HUDEP-2 (cell line): ENCODE data around the gene SLC2A9.

ENCODE experiments used
- DNase-seq, 76 experiments: peaks; one replicate each; lab custom pipeline; 2025; ENCODE audit not compliant: unreplicated experiment in 76 of 76; lab: John Stamatoyannopoulos, UW

Gene SLC2A9

DNA sequence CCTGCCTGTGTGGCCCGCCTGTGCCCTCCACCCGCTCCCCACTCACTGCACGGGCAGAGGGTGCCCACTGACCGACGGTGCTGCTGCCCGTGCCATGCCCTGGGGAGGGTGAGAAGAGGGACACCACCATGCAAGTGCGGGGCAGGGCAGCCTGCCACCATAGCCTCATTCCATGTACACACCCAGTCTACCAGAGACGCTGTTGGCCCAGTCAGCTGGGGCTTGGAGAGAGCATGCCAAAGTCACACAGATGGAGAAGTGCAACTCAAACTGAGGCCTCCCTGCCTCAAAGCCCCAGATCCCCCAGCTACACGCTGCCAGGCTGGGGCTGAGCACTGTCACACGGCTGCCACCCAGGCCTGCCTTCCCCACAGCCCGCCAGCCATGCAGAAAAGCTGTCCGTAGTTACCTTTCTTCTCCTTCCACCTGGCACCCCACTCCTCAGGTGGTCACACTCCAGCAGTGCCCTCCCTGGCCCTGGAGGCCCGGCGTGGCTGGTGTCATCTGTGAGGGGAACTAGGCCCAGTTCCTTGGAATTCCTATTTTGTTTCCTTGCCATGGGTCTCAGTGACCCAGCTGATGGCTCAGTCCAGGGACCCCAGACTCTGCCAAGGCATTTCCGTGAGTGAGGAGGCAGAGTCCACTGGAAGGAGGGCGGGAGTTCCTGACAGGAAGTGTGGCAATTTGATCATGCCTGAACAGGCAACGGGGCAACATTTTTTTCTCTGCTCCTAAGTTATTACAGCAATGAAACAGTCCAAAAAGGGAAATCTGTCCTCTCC, at the start of gene SLC2A9:
SLC2A9 (minus strand) TSS at position 627 of the 782 bp plus-strand sequence; CDS start at position 559, 68 bp downstream.
- no peak for DNase-seq

DNA sequence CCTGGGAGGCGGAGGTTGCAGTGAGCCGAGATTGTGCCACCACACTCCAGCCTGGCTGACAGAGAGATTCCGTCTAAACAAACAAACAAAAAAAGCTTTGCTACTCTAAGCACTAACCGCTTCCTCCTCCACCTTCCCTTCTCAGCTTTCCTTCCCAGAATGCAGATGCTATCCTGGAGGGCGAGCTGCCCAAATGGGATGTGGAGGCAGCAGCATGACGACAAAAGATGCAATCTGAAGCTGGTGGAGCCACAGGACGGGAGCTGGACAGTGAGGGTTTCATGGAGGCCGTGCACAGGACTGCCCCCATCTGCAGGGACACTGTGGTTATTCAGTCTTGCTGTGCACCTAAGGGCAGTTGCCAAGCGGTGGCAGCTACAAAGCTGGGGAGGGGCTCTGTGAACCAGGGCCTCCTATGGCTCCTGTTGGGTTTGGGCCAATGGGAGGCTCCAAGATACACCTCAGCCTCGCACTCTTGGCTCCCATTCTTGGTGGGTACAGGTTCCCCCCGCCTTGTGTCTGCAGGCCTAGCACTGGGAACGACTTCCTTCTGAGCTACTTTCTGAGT, 47.9 kb upstream of the SLC2A9 start:
- DNase-seq = no peak

DNA sequence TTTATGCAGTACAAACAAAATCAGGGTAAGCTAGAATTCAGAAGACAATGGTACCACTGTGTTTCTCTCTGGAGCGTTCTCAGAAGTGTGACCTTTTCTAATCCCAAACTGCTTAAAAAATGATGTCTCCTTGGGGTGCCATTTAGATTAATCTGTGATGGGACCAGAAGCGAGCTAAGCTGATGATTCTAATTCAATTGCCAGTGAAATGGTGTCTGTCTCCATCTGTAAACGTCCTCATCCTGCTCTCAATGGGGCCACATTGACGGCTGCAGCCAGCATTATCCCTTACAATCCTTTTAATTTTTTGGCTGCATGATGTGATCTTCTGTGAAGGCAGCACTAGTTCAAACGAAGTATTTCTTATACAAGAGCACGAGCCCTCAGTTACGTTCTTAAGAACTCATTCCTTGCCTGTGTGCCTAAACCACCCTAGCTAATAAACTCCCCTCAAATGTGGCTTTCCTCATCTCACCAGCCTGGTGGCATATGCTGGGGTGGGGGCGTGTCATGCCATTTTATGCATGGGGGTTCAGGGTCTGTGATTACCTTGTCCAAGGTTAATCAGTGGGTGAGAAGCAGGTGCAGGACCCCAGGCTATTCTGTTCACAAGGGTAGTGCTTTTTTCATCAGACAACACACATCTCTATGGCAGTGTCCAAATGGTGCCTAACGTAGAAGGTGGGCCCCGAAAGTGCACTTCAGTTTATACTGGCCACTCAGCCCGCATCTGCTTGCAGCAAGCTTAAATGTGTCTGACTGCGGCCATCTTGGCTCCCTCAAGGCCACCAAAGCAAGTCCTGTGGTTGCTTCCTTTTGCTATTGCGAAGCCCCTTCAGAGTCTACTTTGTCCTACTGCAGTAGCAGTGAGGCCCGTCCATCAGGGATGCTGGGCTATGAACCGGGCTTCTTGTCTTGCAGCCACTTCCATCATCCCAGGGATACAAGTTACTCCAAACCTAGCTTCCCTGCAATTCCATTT, 45.7 kb upstream of the SLC2A9 start:
- no peak for DNase-seq

DNA sequence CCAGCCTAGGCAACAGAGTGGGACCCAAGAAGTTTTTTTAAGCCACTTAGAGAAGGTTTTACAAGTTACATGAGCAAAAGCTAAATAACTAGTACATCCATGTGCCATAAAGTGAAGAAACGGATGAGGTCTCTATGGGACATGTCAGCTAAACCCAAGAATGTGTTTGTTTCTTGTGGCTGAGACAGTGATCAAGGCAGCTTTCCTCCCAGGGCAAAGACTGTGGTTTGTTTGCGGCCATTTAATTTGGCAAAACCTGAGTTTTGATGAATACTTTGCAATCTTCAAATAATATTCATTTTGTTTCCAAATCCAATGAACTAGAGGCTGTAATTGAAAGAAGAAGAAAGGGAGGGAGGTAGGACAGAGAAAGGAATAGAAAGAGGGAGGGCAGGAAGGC, 44.9 kb upstream of the SLC2A9 start:
- no peak for DNase-seq

DNA sequence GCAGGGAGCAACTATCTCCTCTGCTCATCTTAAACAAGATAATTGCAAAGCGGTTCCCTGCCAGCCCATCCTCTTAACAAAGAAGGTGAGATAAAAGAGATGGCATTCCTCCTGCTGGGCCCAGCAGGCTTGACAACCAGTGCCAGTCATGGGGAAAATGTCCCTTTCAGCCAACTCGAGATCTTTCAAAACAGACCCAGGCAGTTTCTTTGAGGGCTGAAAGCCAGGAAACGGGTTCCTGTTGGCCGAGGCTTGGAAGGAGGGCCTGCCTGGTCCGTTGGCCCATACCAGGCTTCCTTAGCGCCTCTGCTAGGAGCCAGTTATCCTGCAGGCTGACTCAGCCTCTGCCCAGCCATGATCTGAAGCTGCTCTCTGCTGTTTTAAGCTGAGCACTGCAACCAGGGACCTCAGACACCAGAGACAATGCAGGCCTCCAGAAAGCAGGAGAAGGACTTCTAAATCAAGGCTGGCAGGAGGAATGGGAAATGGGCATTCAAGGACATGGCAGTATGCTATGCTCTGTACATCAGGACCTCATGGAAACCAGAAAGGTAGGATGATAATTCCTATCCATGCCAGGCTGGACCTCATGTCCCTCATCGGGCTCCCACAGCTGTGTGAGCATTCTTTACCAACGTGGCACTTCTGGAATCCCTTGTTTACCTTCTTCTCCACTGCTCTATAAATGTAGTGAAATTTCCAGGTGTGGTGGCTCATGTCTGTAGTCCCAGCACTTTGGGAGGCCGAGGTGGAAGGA, 42.4 kb upstream of the SLC2A9 start:
- DNase-seq = peak in 6 of 76 experiments; percentile 2 to 25 (median 3)

DNA sequence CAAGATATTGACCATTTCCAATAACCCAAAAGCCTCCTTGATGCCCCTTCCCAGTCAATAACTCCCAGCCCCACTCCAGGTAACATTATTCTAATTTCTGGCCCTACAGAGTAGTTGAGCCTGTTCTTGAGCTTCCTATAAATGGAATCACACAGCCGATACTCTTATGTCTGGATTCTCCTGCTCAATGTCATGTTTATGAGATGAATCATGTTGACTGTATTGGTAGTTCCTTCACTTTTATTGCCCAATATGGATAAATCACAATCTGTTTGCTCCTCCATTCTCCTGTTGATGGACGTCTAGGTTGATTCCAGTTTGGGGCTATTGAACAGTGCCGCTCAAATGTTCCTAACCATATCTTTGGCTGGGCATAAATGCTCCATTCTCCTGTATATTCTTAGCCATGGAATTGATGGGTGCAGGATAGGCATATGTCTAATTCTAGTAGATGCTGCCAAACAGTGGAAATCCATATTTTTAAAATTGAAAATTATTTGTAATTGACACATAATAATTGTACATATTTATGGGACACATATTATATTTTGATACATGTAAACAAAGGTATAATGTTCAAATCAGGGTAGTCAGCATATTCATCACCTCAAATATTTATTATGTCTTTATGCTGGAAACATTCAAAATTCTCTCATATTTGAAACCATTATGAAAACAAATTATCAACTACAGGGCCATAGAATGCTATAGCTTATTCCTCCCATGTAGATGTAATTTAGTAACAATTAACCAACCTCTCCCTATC, 40.5 kb upstream of the SLC2A9 start:
- no peak for DNase-seq

DNA sequence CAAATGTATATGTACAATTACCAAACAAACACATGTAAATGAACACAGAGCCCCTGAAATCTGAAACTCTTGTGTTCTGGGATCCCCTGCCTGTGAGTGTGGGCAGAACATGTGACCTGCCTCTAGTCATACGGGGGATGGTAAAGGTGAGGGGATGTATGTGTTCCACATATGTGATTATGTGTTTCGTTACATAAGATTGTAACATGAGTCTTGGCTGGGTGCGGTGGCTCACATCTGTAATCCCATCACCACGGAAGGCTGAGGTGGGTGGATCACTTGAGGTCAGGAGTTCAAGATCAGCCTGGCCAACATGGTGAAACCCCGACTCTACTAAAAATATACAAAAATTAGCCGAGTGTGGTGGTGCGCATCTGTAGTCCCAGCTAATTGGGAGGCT, 37.1 kb upstream of the SLC2A9 start:
- DNase-seq = no peak

DNA sequence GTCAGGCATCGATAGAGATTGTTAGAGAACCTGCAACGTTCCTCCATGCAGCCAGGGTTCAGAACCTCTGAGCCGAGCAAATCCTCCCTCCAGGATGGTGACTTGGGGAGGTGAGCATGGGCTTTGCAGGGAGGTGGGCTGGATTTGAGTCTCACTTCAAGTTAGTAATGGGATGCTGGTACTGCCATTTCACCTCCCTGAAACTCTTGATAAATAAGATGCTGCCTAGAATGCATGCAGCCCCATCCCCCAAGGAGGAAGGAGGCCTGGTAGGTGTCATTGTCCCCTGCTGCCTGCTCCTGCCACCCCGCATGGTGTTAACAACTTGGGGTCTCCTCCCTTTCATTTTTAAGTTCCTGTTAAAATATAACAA, 35.7 kb upstream of the SLC2A9 start:
- DNase-seq = no peak

DNA sequence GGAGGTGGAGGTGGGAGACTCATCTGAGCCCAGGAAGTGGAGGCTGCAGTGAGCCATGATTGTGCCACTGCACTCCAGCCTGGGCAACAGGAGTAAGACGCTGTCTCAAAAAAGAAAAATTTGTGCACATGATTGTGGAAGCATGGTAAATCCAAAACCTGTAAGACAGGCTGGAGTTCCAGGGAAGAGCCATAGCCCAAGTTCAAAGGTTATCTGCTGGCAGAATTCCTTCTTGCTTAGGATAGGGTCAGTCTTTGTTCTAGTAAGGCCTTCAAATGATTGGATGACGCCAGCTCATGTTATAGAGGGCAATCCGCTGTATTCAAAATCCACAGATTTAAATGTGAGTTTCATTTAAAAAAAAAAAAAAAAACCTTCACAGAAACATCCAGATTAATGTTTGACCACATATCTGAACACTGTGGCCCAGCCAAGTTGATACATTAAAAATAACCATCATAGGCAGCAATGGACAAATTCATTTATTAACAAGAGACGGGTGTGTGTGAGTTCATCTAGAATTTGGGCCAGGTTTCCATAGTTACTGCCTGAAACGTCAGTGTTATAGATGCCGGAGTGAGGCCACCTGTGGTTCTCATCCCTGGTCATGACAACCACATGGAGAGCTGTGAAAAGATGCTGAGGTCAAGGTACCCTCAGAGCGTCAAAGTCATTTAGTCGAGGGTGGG, 35.2 kb upstream of the SLC2A9 start:
- no peak for DNase-seq

DNA sequence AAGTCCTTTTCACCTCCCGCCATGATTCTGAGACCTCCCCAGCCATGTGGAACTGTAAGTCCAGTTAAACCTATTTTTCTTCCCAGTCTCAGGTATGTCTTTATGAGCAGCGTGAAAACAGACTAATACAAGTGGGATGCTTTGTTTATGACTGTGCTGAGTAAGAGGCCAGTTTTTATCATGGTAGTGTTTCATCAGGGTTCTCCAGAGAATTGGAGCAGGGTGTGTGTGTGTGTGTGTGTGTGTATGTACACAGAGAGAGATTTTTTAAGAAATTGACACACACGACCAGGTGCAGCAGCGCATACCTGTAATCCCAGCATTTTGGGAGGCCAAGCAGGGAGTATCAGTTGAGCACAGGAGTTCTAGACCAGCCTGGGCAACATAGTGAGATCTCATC, 34.6 kb upstream of the SLC2A9 start:
- no peak for DNase-seq

DNA sequence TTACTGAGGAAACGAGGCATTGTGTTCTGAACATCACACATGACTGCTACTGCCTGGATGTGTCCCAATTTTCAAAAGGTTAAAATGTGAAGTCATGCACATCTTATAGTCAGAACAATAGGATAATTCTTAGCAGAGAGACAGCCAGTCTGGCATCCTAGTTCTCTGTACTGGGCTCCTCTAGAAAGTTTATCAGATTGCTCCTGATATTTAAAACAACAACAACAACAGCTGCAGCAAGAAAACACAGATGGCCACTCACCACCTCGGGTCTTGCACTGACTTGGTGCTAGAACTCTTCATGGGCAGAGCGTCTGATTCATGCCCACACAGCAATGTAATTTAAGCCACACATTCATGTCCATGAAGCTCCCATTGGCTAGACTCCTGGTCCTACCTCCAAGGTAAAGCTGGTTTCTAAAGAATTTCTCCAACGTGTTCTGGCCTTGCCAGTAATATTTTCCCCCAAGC, 33.3 kb upstream of the SLC2A9 start:
- DNase-seq = no peak

DNA sequence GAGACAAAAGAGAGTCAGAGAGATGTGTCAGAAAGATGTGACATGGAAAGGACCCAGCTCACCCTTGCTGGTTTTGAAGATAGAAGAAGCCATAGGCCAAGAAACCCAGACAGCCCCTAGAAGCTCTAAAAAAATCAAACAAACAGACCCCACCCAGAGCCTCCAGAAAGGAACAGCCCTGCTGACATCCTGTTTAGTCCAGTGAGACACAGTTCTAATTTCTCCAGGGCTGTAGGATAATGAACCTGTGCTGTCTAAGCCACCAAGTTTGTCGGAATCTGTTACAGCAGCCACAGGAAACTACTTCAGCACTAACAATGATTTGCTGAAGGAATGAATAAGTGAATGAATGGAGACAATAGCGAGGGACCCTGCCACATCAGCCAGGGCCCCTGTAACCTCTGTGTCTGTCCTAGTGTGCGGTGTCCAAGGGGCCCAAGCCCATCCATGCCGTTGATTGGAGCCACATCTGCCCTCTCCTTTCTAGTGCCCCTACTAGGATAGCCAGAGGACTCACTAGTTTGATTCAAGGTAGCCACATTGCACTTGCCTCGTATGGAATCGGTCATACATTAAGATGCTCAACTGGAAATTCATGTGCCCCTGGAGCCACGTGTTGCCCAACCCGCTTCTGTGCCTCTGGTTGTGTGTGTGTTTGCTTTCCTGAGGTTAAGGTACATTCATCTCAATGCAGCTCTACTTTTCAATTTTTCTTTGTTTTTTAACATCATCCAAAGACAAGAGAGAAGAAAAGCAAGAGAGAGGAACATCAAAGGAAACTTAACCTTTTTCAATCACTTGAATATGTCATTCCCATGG, 32.5 kb upstream of the SLC2A9 start:
- no peak for DNase-seq

DNA sequence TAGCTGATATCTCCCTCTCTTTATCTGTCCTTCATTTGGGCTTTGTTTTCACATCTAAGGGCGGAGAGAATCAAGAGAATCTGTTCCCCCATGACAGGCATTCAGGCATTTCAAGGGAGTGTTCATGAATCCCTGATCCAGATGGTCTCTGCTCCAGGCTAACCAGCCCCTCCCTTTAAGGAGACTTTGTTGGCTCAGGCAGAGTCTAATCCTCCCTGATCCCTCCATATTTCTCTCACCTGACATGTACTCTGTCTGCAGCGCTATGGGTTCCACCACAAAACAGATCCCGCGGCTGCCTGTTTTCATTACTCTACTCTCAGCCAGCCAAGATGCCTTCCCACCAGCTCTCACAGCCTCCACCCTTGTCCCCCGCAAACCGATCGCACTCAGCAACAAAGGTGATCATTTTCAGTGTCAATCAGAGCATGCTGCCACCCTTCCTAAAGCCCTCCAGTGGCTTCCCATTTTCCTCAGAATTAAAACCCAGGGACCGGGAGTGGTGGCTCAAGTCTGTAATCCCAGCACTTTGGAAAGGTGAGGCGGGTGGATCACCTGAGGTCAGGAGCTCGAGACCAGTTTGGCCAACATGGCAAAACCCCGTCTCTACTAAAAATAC, 30.3 kb upstream of the SLC2A9 start:
- DNase-seq = no peak

DNA sequence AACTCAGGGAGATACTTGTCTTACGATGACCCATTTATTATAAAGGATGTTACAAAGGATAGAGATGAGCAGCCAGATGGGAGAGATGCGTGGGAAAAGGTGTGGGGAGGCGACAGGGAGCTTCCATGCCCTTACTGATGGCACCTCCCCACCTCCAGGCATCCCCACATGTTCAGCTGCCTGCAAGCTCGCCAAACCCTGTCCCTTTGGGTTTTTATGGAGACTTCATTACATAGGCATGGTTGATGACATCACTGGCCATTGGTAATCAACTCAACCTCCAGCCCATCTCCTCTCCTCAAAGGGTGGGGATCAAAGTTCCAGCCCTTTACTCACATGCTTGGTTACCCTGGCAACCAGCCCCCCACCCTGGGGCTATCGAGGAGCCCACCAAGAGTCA, 29.4 kb upstream of the SLC2A9 start:
- DNase-seq = no peak

DNA sequence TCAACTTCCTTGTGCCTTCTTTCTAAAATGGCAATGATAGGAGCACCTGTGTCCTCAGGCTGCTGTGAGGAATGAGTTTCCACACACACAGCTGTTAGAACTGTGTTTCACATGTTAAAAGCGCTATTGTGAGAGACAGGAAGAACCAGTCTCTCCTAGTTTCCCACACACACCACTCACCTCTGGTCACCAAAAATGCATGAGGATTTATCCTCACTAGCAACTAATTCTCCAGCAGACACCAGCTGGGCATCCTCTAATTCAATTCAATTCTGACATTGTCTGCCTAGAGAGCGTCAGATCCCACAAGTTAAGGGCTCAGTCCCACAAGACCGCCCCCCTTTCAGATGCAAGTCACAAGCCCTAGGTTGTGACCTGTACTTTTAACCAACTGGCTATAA, 29.0 kb upstream of the SLC2A9 start:
- DNase-seq = no peak

DNA sequence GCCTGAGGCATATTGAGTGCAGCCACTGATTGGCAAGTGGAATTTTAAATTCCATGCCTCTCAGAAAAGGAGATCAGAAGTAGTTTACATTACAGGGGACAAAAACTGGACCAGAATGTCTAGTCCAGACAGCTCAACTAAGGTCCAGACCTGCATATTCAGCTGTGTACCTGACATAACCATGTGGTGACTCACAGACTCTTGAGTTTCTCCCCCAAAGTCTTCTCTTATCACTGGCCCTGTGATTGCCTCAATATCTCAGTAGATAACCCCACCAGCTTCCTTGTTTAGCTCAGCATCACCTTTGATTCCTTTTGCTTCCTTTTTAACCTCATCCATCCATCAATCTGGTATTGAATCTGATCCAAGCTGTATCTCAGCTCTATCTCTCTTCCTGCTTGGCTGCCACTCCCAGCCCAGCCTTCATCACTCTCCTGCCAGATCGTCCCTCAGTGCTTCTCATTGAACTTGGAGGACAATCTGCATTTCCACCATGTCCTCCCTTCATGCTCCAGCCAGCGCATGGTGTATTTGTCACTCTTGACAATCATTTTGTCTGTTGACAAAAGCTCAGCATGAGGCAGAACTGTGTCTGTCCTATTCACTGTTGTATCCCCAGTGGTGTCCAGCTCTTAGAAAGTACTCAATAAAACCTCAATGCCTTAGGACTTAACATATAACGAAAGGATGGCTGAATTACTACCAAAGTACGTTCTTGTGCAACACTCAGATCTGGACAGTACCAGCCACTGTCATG, 27.8 kb upstream of the SLC2A9 start:
- no peak for DNase-seq

DNA sequence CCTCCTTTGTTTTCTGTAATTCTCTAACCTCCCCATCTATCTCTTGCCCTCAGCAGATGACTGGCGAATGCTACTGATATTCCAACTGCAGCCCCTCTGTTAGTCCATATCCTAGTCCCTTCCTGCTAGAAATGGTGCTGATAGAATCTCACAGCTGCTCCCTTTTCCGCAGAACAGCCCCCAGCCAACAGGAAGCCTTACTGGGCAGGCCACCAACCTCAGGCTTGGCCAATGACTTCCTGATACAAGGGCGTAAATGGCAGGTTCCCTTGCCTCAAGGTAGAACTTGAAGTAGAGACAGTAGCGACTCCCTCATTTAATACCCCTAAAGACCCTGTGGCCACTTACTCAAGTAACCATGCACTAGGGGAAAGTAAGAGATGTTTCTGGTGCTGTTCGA, 26.7 kb upstream of the SLC2A9 start:
- no peak for DNase-seq
